CD4-positive, alpha-beta T cell (primary cell): ENCODE results near the gene FERMT1. TPM values are rescaled to one million over a fixed set of nuclear protein-coding genes. Genes with fewer than 3 reads are reported as not detected.

Experiments
- ATAC-seq: fragments of 200-7000 bp; cut with Tn5 transposase; one replicate; pipeline ENCODE4 v1.10.0; 2022; ENCODE audit warnings: mild to moderate bottlenecking; ENCODE audit not compliant: poor library complexity
- CTCF ChIA-PET: fragments of 350-600 bp; sonication (Branson Sonifier 250); formaldehyde crosslinking; loops from one replicate; lab custom pipeline; 2021; ENCODE audit warnings: antibody characterized with exemption, inconsistent platforms; lab: Charles Lee
- POLR2A ChIA-PET: fragments of 350-600 bp; sonication (Branson Sonifier 250); formaldehyde crosslinking; loops from one replicate; lab custom pipeline; 2021; ENCODE audit warnings: antibody characterized with exemption, inconsistent platforms; lab: Charles Lee
- DNase-seq, 14 experiments: peaks; one replicate each; pipeline ENCODE4 v3.0.0-alpha.2; 2013 to 2020; ENCODE audit warnings: mixed read lengths in 2 of 14
- H3K27ac ChIP-seq, 2 donors: one replicate each; pipeline versions ENCODE4 v1.5.1 to v1.7.0; 2013; ENCODE audit warnings: low read length in 2 of 2, low read depth in 1 of 2, mild to moderate bottlenecking in 1 of 2
- H3K27me3 ChIP-seq, 2 experiments: 1 replicate in 1 of 2; 2 replicates in 1 of 2; pipeline versions ENCODE4 v1.6.1 to v1.7.0; 2013; ENCODE audit warnings: low read length in 2 of 2, control low read depth in 1 of 2, mild to moderate bottlenecking in 1 of 2, moderate library complexity in 1 of 2; ENCODE audit not compliant: insufficient read depth in 2 of 2, control insufficient read depth in 1 of 2
- H3K36me3 ChIP-seq: one replicate; pipeline ENCODE4 v1.6.1; 2013; ENCODE audit warnings: low read length, control low read depth; ENCODE audit not compliant: insufficient read depth
- H3K4me1 ChIP-seq: one replicate; pipeline ENCODE4 v1.6.1; 2013; ENCODE audit warnings: low read length, control low read depth; ENCODE audit not compliant: insufficient read depth
- H3K4me3 ChIP-seq: one replicate; pipeline ENCODE4 v1.5.1; 2013; ENCODE audit warnings: mild to moderate bottlenecking, low read length, moderate library complexity
- H3K9me3 ChIP-seq, 2 experiments: 1 replicate in 1 of 2; 2 replicates in 1 of 2; pipeline versions ENCODE4 v1.6.1 to v1.7.0; 2013; ENCODE audit warnings: low read length in 2 of 2, mild to moderate bottlenecking in 2 of 2, control low read depth in 1 of 2, moderate library complexity in 1 of 2; ENCODE audit not compliant: control insufficient read depth in 1 of 2, insufficient read depth in 1 of 2
- H3K27ac Mint-ChIP-seq: one replicate; pipeline ENCODE4 v1.8.0; 2020; ENCODE audit warnings: mixed read lengths
- H3K27me3 Mint-ChIP-seq: one replicate; pipeline ENCODE4 v1.8.0; 2021; ENCODE audit warnings: mixed read lengths
- H3K36me3 Mint-ChIP-seq: one replicate; pipeline ENCODE4 v1.8.0; 2021; ENCODE audit warnings: low read depth, mixed read lengths
- H3K4me1 Mint-ChIP-seq: one replicate; pipeline ENCODE4 v1.8.0; 2021; ENCODE audit warnings: low read depth, mixed read lengths
- H3K4me3 Mint-ChIP-seq: one replicate; pipeline ENCODE4 v1.8.0; 2020; ENCODE audit warnings: mild to moderate bottlenecking, mixed read lengths
- H3K9me3 Mint-ChIP-seq: one replicate; pipeline ENCODE4 v1.8.0; 2020; ENCODE audit warnings: mixed read lengths
- CTCF ChIP-seq: fragments of 200-600 bp; IDR thresholded peaks from one replicate; pipeline ENCODE4 v1.8.0; 2022; ENCODE audit warnings: antibody characterized with exemption, mild to moderate bottlenecking
- intact Hi-C, 2 experiments: fragments of 100-400 bp; cut with DNase I in 1 of 2; cut with micrococcal nuclease in 1 of 2; formaldehyde crosslinking; loops; one replicate each; pipeline versions ENCODE4 v1.15.1 to v1.9.0; 2023 to 2025; cut with DNase I, micrococcal nuclease
- total RNA-seq, 174 experiments: library from RNA in 2 of 174; stranded (reverse) in 2 of 174; gene quantifications; one replicate each; pipeline ENCODE4 v1.2.3 and lab custom pipeline; 2021 to 2026

FERMT1 gene
- total RNA-seq, 2 experiments from 2014 or later = not detected

DNA sequence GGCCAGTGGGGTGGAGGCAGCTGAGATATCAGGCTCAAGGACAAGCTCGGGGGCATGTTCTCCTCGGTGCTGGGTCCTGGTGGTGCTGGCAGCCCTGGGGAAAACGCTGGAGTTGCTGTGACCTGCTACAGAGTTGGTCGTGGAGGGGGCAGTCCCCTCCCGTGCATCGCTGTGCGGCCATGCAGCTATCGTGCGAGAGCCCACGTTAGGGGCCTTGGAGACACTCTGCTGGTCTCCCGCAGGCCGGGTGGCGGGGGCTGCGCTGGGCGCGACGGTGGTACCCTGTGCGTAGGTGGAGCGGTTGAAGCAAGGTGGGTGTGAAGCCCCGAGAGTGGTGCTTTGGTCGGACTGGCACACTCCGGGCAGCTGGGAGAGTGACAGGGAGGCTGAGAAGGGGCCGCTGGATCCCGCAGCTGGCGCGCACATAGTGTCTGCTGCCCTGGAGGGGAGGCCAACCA is 81.0 kb downstream of the FERMT1 start:
- H3K27ac Mint-ChIP-seq = no peak overlapping the region
- no peak overlapping the region for H3K27ac ChIP-seq
- H3K4me1 Mint-ChIP-seq = no peaks in the 10 kb centered on the region
- no peak overlapping the region for H3K4me3 Mint-ChIP-seq
- POLR2A ChIA-PET = no interaction called here
- H3K36me3 ChIP-seq = peaks cover 39% of the 10 kb centered on the region
- H3K36me3 Mint-ChIP-seq = peaks cover 54% of the 10 kb centered on the region
- no peak overlapping the region for H3K4me3 ChIP-seq
- no peak for DNase-seq
- H3K9me3 ChIP-seq = peaks cover 0 to 7% of the 10 kb centered on the region in 2 experiments
- H3K9me3 Mint-ChIP-seq = no peaks in the 10 kb centered on the region
- H3K4me1 ChIP-seq = no peaks in the 10 kb centered on the region
- CTCF ChIA-PET = no interaction called here
- H3K27me3 ChIP-seq = no peaks in the 10 kb centered on the region
- ATAC-seq = no peak
- intact Hi-C loops = no loop called here
- no peak for TF ChIP-seq CTCF
- H3K27me3 Mint-ChIP-seq = no peaks in the 10 kb centered on the region

GRCh38 chr20:6040958-6041807 is 81.6 kb downstream of the FERMT1 start:
- H3K4me3 Mint-ChIP-seq = no peak overlapping the region
- CTCF ChIA-PET = no interaction called here
- H3K4me1 Mint-ChIP-seq = no peaks in the 10 kb centered on the region
- H3K4me1 ChIP-seq = no peaks in the 10 kb centered on the region
- no peak overlapping the region for H3K27ac Mint-ChIP-seq
- peaks cover 61% of the 10 kb centered on the region for H3K36me3 Mint-ChIP-seq
- no peak overlapping the region for H3K27ac ChIP-seq
- intact Hi-C loops = no loop called here
- POLR2A ChIA-PET = no interaction called here
- DNase-seq (peak in 1 of 14 experiments; percentile 12), ATAC-seq (no peak)
- no peak for TF ChIP-seq CTCF
- H3K9me3 ChIP-seq = peaks cover 0 to 7% of the 10 kb centered on the region in 2 experiments
- H3K36me3 ChIP-seq = peaks cover 45% of the 10 kb centered on the region
- no peaks in the 10 kb centered on the region for H3K27me3 ChIP-seq
- no peaks in the 10 kb centered on the region for H3K9me3 Mint-ChIP-seq
- no peak overlapping the region for H3K4me3 ChIP-seq
- no peaks in the 10 kb centered on the region for H3K27me3 Mint-ChIP-seq

DNA sequence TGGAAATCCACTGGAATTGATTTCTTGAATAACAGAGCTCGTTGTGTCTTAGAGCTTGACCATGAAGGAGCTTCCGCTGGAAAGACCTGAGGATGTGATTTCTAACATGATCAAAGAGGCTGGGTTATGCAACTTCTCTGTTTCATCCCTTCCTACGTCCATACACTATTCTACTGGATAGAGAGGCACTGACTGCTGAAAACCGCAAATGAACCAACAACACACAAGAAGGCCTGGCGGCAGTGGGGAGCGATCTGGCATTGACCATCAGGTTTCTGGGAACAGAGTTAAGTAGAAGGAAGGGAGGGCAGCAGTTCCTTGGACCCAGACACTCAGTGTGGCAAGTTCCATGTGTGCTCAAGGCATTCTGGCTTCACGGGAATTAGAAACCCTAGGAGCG is 82.3 kb downstream of the FERMT1 start:
- DNase-seq (no peak), ATAC-seq (no peak)
- ChIA-PET CTCF (no interaction called here), POLR2A (no interaction called here)
- Mint-ChIP-seq H3K27ac (no peak overlapping the region), H3K36me3 (peaks cover 63% of the 10 kb centered on the region), H3K9me3 (no peaks in the 10 kb centered on the region), H3K27me3 (no peaks in the 10 kb centered on the region), H3K4me1 (no peaks in the 10 kb centered on the region), H3K4me3 (no peak overlapping the region)
- Histone ChIP-seq H3K27me3 (no peaks in the 10 kb centered on the region), H3K4me3 (no peak overlapping the region), H3K4me1 (no peaks in the 10 kb centered on the region), H3K36me3 (peaks cover 50% of the 10 kb centered on the region), H3K9me3 (peaks cover 0 to 7% of the 10 kb centered on the region in 2 experiments), H3K27ac (no peak overlapping the region)
- no peak for TF ChIP-seq CTCF
- intact Hi-C loops = no loop called here
